HG02884 (cell line): ENCODE results near the gene STAC3.

ENCODE experiments used
- ATAC-seq: cut with Tn5 transposase; IDR thresholded peaks from one replicate; pipeline ENCODE4 v1.9.1; 2021; ENCODE audit warnings: mild to moderate bottlenecking, moderate library complexity; ENCODE audit not compliant: unreplicated experiment

The STAC3 gene

DNA sequence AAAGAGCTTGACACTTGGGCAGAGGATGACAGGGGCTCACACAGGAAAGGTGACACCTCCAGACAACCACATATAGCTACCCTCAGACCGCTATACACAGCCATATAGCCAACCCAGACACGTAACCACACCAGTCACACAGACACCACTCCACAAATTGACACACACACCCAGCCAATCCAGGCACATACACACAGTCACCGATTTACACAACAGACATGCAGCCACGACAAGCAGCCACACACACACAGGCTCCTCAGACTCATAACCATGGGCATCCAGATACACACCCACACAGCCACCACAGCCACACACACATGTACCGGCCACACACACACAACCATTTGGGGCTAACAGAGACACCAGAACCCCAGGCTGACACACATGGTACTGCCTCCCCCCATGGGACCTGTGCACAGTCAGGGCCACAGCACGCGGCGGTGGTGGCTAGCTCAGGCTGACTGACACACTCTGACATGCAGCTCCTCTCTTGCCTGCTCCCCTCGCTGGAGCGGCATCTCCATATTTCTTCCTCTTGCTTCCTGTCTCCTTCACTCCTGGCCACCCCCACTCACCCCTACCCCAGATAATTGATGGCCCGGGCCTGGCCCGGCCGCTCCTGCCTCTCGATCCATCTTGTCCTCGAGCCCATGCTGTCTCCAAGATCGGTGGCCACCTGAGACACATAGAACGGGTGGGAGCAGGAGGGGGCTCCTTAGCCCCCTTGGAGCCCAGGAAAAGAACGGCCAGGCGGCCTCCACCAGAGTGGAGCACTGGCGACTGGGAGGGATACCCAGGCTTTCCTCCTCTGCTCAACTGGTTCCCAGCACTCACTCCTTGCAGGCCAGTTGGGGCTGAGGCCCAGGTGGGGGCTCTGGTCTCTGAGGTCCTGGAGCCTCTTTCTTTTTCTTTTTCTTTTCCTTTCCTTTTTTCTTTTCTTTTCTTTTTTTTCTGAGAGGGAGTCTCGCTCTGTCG, 27.5 kb downstream of the STAC3 start:
- no peak for ATAC-seq

- no peak for ATAC-seq
Observed at GRCh38 chr12:57222286-57223190, 28.4 kb downstream of the STAC3 start.

DNA sequence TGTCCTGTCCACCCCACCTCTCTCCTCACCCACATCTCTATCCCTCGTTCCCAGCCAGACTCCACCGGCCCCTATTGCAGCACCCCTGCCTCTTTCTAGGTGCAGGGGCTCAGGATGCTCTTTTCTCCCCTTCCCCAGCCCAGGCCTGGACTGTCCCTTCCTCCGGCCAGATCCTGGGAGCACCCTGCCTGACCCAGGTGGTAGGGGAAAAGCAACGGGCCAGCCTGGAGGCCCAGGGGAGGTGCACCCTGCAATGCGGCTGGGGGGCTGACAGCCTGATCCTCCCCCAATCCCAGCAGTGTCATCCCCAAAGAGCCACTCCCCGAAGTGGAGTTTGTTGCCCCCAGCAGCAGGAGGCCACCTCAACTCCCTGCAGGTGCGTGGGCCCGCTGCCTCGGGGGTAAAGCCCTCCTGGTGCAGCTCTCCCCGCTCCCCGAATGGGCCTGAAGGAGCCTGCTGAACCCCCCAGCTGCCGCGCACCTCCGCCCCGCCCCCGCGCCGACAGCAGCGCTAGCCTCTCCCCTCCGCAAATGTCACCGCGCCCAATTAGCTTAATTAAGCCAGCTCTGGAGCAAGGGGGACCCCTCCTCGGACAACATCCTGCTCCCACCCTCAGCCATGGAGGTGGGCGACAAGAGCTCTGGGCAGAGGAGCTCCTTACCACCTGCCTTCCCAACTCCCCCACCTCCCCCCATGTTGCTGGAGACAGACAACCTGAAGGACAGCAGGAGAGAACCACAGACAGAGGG, 29.6 kb downstream of the STAC3 start:
- ATAC-seq = no peak

DNA sequence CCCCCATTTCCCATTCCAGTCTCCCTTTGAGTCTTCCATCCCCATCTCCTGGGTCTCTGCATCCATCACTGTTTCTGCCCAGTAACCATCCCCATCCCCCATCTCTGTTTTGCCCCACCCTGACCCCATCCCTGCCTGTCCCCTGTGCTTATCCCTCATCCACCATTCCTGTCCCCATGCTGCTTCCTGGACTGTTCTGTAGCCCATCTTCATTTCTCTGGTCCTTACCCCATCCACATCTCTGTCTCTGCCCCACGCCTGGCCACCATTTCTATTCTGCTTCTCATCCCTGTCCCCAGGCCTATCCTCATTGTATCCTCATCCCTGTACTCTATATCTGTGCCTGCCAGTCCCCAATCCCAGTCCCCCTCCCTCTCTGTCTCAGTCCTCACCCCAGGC, 30.2 kb downstream of the STAC3 start:
- no peak for ATAC-seq

- ATAC-seq = no peak
Observed at GRCh38 chr12:57219993-57220754, 30.8 kb downstream of the STAC3 start.

DNA sequence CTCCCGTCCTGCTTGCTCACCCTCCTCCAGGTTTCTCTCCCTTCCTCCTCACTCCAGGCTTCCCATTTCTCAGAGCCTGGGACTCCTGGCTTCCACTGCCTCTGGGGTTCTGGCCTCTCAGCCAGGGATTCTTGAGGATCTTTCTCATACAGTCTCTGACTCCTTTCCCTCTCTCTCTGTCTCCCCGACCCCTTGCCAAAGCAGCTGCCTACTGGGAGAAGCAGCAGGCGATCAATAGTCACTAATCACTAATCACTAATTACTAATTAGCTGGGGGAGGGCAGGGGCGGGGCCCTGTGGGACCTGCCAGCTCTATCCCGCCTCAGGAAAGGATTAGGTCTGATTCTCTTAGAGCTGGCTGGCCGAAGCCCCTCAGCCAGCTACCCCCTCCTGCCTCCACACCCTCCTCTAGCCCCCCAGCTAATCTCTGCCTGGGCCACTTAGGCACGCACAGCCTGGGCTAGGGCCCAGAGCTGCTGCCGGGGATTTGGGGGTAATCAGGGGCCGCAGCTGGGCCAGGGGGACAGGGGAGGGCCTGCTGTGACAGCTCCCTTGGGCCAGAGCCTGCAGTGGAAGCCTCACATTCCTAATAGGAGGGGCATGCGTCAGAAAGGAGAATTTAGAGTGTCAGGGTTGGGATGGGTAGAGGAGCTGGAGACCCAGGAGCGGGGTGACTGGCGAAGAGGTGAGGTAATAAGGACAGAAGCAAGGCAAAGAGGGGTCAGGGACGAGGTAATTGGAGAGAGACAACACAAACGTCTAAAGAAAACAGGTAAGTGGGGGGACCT, 31.6 kb downstream of the STAC3 start:
- ATAC-seq = no peak

DNA sequence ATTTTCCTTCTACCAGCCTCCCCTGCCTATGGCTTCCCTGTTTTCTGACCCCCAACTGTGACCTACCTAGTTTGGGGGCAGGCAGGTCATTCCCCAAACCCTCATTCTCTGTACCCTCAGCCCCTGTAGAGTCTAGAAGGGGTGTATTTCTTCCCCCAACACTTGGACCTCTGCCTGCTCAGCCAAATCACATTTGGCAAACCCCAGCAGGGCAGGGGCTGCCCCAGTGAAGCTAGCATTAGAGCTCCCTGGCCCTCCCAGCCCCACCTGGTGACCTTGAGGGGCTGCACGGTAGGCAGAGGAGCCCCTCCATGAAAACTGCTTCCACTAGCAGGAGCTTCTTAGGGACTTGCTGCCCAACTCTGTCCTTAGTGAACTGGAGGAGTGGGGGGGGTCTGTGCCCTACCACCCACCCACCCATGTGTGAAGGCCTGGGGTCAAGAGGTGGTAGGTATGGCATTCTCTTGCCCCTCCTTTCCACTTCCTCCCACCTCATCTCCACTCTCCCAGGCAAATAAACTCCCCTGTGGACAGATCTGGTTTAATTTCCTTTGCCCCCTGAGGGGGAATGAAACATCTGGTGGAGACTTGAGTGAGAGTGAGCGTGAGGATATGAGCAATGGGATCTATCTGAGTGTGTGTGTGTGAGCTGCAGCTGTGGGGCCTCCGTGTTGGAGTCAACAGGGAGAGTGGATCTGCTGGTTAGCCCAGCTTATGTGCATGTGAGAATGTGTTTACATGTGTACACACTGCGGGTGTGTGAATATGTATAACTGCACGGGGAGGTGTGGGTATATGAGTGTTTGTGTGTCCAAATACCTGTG, 32.7 kb downstream of the STAC3 start:
- ATAC-seq = no peak

DNA sequence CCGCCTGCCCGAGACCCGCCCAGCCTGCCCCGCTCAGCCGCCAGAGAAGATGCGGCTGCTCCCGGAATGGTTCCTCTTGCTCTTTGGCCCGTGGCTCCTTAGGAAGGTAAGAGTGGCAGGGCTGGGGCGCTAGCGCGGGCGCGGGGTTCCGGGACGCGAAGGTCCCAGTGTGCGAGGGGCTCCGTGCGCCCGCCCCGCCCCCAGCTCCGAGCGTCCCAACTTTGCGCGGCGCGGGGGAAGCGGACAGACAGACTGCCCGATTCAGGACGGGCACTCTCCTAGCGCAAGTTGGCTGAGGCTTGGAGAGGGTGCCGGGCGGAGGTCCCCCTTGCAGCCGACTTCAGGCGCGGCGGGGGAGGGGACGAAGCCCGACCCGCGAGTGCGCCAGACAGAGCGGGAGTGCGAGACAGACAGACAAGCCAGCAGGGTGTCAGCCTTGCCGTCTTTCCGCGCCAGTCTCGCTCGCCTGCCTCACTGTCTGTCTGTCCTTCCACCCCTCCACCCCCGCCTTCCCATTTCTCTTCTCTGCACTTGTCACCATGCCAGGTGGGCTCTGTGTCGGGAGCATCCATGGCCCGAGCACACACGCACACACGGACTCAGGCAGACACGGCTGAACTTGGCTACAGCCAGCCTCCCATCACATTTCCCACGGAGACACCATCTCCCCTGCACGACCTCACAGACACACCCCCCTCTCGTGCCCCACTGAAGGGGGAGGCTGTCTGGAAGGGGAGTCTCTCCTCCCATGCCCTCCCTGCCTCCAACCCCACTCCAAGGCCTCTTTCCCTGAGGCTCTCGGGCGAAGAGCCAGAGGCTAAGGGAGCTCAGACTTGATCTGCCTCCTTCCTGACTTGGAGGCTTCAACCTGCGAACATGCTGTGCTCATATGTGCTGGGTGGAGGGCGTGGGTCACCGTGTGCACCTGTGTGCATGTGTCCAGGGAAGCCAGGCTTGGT, 33.8 kb downstream of the STAC3 start:
- no peak for ATAC-seq

DNA sequence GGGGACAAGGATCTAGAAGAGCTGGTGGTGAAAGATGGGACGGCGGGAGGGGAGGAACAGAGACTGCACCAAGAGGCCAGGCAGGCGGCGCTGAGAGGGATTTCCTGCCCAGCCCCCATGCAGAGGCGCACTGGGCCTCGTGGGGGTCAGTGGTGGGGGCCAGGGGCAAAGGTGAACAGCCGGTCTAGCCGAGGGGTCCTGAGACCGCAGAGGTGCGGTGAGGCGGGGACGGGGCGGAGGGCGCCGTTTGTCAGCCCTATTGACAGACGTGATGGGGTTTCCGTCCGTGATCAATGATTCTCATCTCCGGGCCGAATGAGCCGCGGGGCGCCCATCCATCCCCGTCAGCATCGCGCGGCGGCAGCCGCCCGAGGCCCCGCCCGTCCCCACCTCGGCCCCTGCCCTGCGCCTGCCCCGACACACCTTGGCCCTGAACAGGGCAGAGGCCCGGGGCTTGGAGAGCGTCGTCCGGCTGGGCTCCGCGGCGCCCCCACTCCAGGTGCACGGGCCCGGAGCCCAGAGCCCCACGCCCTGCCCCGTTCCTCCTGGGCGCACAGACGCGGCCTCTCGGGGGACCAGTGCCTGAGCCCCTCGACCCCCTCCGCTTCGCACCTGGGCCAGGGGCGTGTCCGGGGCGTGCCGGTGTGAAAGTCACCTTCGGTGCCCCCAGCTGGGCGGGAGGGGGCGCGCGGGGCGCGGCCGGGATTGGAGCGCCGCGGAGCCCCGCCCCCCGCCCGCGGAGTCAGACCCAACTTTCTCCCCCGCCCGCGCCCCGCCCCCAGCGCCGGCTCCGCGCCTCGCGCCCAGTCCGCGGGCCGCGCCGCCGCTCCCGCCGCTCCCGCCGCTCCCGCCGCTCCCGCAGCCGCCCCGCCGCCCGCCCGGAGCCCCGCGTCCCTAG, 34.7 kb downstream of the STAC3 start, which contains the start of gene NXPH4:
TSS of gene NXPH4 (plus strand) at position 781 of the 898 bp plus-strand sequence. CDS start 176 bp downstream, outside the sequence.
- no peak for ATAC-seq

DNA sequence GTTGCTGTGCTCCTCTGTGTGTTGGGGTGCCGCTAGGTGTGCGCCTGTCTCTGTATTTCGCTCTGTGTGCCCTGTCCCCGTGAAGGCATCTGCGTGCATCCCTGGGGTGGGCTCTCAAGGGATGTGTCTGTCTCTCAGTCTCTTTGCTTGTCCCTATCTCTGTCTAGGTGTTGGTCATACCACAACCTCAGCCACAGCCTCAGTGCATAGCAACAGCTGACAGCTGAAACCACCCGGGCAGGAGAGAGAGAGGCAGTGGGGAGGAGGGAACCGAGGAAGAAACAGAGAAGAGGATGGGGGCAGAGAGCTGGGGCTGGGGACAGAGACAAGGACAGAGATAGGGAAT, 35.3 kb downstream of the STAC3 start:
- peak; percentile 50 for ATAC-seq

- no peak for ATAC-seq
Observed at GRCh38 chr12:57215065-57215464, 35.9 kb downstream of the STAC3 start.

DNA sequence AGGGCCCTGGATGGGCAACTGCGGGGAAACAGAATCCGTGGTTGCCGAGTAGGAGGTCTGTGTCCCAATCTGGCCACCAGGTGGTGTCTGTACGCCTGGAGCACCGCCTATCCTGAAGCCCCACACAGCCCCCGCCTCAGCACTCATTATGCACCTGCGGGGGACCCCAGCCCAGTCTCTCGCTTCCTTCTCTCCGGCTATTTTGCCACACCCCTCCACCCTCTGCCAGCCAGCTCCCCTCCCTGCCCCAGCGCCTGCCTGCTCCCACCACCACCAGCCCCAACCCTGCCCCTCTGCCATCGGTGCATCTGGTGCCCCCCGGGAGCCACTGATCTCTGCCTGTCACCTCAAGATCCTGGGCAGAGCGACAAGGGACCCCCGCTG, 36.6 kb downstream of the STAC3 start:
- ATAC-seq = no peak

GRCh38 chr12:57213763-57214397, 37.1 kb downstream of the STAC3 start:
- ATAC-seq = no peak

DNA sequence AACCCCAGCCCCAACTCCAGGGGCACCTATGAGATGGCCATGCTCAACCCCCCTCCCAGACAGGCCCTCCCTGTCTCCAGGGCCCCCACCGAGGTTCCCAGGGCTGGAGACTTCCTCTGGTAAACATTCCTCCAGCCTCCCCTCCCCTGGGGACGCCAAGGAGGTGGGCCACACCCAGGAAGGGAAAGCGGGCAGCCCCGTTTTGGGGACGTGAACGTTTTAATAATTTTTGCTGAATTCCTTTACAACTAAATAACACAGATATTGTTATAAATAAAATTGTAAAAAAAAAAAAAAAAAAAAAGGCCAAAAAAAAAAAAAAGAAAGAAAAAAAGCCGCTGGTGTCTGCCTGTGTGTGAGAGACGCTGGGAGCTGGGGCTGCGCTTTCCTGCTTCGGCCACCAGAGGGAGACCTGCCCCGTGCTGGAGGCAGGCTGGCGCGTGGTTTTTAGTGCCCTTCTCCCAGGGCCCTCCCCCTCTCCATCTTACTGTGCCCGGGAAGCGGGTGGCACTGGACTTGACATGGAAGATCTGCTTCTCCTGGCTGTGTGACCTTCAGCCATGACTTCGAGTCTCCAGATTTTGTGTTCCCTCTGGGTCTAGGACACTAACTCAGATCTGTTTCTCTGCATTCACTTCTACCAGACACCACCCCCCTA, 37.8 kb downstream of the STAC3 start:
- ATAC-seq = no peak

- ATAC-seq = no peak
Observed at GRCh38 chr12:57212701-57213057, 38.3 kb downstream of the STAC3 start.
